IgD-negative memory B cell (primary cell): ENCODE data around the gene PEX5. TPM values are rescaled to one million over a fixed set of nuclear protein-coding genes. Genes with fewer than 3 reads are reported as not detected.
"Not testable (repeated sequence)": the region's sequence is repeated elsewhere in the genome, so short reads cannot be mapped to it uniquely, and the experiment has no call there.

Experiments used
- H3K27ac Mint-ChIP-seq, 3 donors: one replicate each; pipeline ENCODE4 v1.8.0; 2020 to 2022; ENCODE audit warnings: mild to moderate bottlenecking in 3 of 3, mixed read lengths in 3 of 3, moderate library complexity in 1 of 3
- H3K27me3 Mint-ChIP-seq: one replicate; pipeline ENCODE4 v1.8.0; 2021; ENCODE audit warnings: mixed read lengths
- H3K36me3 Mint-ChIP-seq: one replicate; pipeline ENCODE4 v1.8.0; 2020; ENCODE audit warnings: mild to moderate bottlenecking, mixed read lengths
- H3K4me1 Mint-ChIP-seq, 3 donors: one replicate each; pipeline ENCODE4 v1.8.0; 2020 to 2022; ENCODE audit warnings: mixed read lengths in 3 of 3, mild to moderate bottlenecking in 1 of 3
- H3K4me3 Mint-ChIP-seq, 4 donors: one replicate each; pipeline ENCODE4 v1.8.0; 2020 to 2022; ENCODE audit warnings: mild to moderate bottlenecking in 4 of 4, mixed read lengths in 4 of 4, moderate library complexity in 3 of 4
- H3K9me3 Mint-ChIP-seq, 3 donors: one replicate each; pipeline ENCODE4 v1.8.0; 2020 to 2021; ENCODE audit warnings: mixed read lengths in 3 of 3, mild to moderate bottlenecking in 1 of 3
- polyA plus RNA-seq: library from polyadenylated mRNA; unstranded; fragments of 300-500 nt; fragmentation: Illumina TruSeq; gene quantifications from one replicate; pipeline ENCODE4 v1.2.3, GENCODE V29; 2021

PEX5 gene
- polyA plus RNA-seq, 1 donor from 2014 or later: 18.2 TPM

DNA sequence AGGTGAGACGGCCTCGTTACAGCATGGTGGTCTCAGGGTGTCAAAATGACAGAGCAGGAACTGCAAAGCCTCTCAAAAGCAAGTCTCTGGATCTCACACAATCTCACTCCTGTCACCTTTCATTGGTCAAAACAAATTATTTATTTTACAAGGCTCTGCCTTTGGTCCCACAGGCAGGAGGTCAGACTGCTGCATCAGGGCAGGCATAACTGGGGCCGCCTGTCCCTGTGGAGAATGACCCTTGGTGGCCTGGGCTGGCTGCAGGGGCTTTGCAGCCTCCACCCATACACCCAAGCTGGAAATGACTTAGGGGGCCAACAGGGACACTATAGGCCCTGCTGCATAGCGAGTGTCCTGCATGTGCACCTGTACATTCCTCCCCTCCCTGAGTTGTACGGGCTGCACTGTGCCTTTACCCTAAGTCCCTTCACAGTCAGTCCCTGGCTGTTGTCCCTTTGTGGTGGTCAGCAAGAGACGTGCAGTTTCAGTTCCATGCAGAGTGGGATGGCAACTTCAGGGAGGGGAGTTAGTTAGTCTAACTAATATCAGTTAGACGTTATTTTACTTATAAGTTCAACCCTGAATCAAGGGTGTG is 28.1 kb downstream of the PEX5 start:
- H3K27ac Mint-ChIP-seq: no peak overlapping the region
- H3K4me1 Mint-ChIP-seq: no peaks in the 10 kb centered on the region
- no peaks in the 10 kb centered on the region for H3K27me3 Mint-ChIP-seq
- H3K9me3 Mint-ChIP-seq: peaks cover 3 to 10% (median 6%) of the 10 kb centered on the region in 3 donors
- no peaks in the 10 kb centered on the region for H3K36me3 Mint-ChIP-seq
- no peak overlapping the region for H3K4me3 Mint-ChIP-seq

DNA sequence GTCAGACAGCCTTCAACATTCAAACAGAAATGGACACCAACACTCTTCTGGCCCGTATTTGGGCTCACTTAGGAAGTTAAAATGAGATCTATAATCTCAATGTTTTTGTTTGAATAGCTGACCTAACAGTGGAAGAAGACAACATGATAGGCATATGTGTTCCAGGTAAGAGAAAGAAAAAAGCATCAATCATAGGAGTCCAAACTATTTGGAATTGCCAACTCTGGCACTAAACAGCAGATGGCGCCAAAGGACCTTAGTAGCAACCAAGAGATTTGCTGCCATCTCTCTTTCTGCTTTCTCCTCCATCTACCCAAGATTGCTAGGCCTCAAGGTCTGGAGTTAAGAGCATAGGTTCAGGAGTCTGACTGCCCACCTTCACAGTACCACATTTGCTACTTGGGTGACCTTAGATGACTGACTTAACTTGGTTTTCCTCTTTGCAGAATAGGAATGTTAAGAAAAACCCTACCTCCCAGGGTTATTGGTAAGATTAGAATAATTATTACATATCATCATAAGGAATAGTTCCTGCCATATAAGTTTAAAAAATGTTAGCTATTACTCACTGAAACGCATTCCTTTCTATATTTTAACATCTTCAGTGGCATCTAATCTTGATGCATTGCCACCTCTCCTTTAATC is 30.2 kb downstream of the PEX5 start:
- H3K9me3 Mint-ChIP-seq: peaks cover 0 to 8% (median 6%) of the 10 kb centered on the region in 3 donors
- H3K27ac Mint-ChIP-seq: no peak overlapping the region
- H3K4me3 Mint-ChIP-seq: no peak overlapping the region
- no peaks in the 10 kb centered on the region for H3K4me1 Mint-ChIP-seq
- H3K36me3 Mint-ChIP-seq: peaks cover 3% of the 10 kb centered on the region
- no peaks in the 10 kb centered on the region for H3K27me3 Mint-ChIP-seq

DNA sequence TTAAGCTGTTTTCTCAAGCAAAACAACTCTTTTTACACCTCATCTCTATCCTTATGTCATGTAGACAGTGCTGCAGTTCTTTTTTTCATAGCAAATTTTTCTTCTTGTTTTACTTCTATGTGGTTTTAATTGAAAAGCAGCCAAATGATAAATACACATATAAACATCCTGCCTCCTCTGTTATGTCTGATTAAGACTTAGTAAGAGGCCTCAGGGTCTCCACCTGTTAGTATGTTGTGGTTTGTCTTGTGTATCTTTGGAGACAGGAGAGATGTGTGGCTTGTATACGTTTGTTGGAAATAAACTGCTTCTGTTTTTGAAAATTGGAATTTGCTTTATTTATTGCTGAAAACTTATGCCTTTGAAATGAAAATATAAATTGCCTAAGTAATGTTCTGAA is 32.0 kb downstream of the PEX5 start:
- Mint-ChIP-seq H3K4me3 (no peak overlapping the region), H3K4me1 (no peaks in the 10 kb centered on the region), H3K36me3 (peaks cover 3% of the 10 kb centered on the region), H3K27me3 (no peaks in the 10 kb centered on the region), H3K27ac (no peak overlapping the region), H3K9me3 (peaks cover 0 to 1% (median 0%) of the 10 kb centered on the region in 3 donors)

DNA sequence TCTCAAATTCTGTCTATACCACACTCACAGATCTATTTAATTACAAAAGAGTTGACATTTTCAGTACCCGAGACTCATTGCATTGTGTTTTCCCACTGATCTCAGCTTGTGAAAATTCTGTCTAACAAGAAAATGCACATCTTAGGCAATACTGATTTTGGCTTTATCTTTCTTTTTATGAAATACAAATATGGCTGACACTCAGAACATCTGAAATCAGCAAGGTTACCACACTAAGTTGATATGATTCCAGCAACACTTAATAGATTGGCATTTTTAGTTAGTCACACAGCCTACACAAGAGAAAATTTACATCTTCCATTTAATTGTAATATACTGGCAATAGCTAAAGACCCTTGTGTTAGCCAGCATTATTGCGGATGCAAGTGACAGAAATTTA is 40.3 kb downstream of the PEX5 start:
- no peak overlapping the region for H3K4me3 Mint-ChIP-seq
- peaks cover 10% of the 10 kb centered on the region for H3K27me3 Mint-ChIP-seq
- H3K36me3 Mint-ChIP-seq: peaks cover 5% of the 10 kb centered on the region
- H3K27ac Mint-ChIP-seq: no peak overlapping the region
- H3K9me3 Mint-ChIP-seq: peaks cover 0 to 3% (median 0%) of the 10 kb centered on the region in 3 donors
- no peaks in the 10 kb centered on the region for H3K4me1 Mint-ChIP-seq

DNA sequence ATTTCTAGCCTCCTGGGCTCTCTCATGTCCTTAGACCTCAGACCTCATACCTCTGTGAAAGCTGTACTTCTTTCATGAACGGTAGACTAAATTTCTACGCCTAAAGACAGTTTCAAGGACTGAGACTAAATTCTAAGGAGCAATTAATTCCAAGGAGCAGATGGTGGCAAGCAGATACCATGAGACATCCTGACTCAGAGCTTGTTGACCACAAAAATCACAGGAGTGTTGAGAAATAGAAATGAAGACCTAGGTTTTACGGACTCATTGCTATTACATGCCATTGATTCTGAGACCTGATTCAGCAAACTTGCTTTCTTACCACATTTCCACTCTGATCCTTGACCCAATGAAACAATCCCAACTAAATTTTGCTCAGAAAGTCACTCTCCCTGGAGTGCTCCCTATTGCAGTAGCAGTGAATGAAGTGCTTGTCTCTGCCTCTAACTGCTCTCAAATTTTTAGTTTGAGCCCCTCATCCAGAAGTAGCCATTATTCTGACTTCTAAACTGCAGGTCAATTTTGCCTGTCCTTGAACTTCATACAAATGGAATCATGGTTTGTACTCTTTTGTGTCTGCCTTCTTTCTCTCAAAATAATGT is 52.0 kb downstream of the PEX5 start:
- H3K36me3 Mint-ChIP-seq: no peaks in the 10 kb centered on the region
- no peak overlapping the region for H3K4me3 Mint-ChIP-seq
- H3K27me3 Mint-ChIP-seq: peaks cover 14% of the 10 kb centered on the region

DNA sequence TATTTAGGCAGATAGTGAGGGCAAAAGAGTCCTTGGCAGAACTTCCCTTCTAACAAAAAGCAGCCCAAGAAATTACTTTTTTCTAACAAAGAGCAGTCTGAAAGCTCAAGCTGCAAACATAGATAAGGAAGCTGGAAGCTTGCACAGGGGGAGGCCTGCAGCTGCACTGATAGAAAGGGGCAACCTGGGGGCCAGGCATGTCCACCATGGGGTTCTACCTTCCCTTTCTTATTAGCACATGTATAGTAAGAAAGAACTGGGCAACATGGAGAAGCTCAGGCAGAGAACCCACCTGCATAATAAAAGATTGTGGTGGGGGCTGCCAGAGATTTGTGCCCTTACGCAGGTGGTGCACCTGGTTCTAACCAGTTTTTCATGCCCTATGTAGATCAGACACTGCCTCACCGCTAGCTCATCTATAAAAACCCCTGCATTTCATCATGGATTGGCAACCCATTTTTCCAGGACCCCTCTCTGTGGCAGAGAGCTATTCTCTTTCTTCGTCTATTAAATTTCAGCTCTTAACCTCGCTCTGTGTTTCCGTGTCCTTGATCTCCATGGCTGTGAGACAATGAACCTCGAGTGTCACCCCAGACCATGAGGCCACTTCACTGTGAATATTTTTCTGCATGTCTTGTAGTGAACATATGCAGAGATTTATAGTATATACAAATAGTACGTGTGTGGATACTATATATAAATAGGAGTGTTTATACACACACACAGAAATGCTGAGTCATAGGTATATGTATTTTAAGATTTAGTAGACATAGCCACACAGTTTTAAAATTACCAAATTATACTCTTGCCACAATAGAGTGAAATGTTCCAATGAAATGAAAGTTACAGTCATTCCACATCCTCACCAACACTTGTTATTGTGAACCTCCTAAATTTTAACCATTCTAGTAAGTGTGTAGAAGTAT is 53.0 kb downstream of the PEX5 start:
- Mint-ChIP-seq H3K36me3 (no peaks in the 10 kb centered on the region), H3K27me3 (peaks cover 14% of the 10 kb centered on the region), H3K9me3 (peaks cover 2 to 4% (median 4%) of the 10 kb centered on the region in 3 donors)

More for the DNA sequence above, 52.0 kb downstream of the PEX5 start:
- Mint-ChIP-seq H3K4me1 (no peaks in the 10 kb centered on the region), H3K27ac (no peak overlapping the region), H3K9me3 (peaks cover 2 to 4% (median 4%) of the 10 kb centered on the region in 3 donors)

DNA sequence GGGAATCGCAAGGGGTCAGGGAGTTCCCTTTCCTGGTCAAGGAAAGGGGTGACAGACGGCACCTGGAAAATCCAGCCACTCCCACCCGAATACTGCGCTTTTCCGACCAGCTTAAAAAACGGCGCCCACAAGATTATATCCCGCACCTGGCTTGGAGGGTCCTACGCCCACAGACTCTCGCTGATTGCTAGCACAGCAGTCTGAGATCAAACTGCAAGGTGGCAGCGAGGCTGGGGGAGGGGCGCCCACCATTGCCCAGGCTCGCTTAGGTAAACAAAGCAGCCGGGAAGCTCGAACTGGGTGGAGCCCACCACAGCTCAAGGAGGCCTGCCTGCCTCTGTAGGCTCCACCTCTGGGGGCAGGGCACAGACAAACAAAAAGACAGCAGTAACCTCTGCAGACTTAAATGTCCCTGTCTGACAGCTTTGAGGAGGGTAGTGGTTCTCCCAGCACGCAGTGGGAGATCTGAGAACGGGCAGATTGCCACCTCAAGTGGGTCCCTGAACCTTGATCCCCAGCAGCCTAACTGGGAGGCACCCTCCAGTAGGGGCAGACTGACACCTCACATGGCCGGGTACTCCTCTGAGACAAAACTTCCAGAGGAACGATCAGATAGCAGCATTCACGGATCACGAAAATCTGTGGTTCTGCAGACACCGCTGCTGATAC is 62.0 kb downstream of the PEX5 start:
- H3K4me1 Mint-ChIP-seq, H3K4me3 Mint-ChIP-seq, H3K9me3 Mint-ChIP-seq, H3K36me3 Mint-ChIP-seq, H3K27ac Mint-ChIP-seq, H3K27me3 Mint-ChIP-seq: not testable (repeated sequence)

More for the DNA sequence above, 53.0 kb downstream of the PEX5 start:
- Mint-ChIP-seq H3K27ac (no peak overlapping the region), H3K4me3 (no peak overlapping the region), H3K4me1 (no peaks in the 10 kb centered on the region)

DNA sequence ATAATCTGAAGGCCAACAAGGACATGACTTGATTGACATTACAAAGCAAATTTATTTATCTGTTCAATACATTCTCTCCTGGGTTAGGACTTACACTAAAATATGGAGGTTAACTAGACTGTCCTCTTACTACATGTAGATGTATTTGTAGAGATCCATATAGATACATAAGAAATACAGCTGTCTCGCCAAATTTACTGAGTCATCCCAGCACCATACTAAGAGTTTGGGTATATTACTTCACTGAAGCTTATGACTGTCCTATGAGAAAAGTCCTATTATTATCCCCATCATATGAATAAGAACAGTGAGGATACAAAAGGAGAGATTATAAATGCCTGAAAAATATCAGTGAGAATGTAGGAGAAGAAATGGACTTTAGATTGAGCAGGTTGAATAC is 69.6 kb downstream of the PEX5 start:
- H3K4me3 Mint-ChIP-seq: no peak overlapping the region
- H3K36me3 Mint-ChIP-seq: peaks cover 2% of the 10 kb centered on the region
- no peaks in the 10 kb centered on the region for H3K9me3 Mint-ChIP-seq
- H3K27me3 Mint-ChIP-seq: peaks cover 4% of the 10 kb centered on the region
- H3K27ac Mint-ChIP-seq: no peak overlapping the region
- no peaks in the 10 kb centered on the region for H3K4me1 Mint-ChIP-seq

Other genes with a start within 250 kb of the PEX5 start
- not detected for gene RNU7-1, start 245.9 kb upstream of the PEX5 start, polyA plus RNA-seq
- 141 TPM for gene C12orf57, start 245.7 kb upstream of the PEX5 start, polyA plus RNA-seq
- gene PTPN6, start 238.3 kb upstream of the PEX5 start, polyA plus RNA-seq: 1,038 TPM
- 123 TPM for gene PHB2, start 219.0 kb upstream of the PEX5 start, polyA plus RNA-seq
- 62.0 TPM for gene EMG1, start 218.8 kb upstream of the PEX5 start, polyA plus RNA-seq
- 11.6 TPM for gene LPCAT3, start 171.2 kb upstream of the PEX5 start, polyA plus RNA-seq
- gene C1S, start 129.0 kb upstream of the PEX5 start, polyA plus RNA-seq: not detected
- gene C1R, start 97.2 kb upstream of the PEX5 start, polyA plus RNA-seq: not detected
- 8.2 TPM for gene C1RL, start 80.5 kb upstream of the PEX5 start, polyA plus RNA-seq
- gene RBP5, start 60.8 kb upstream of the PEX5 start, polyA plus RNA-seq: not detected
- gene CLSTN3, start 59.3 kb upstream of the PEX5 start, polyA plus RNA-seq: 2.9 TPM
- gene ACSM4, start 114.4 kb downstream of the PEX5 start, polyA plus RNA-seq: not detected